Uterus (tissue), 4 donors: ENCODE results near the gene CCIN. TPM values are rescaled to one million over a fixed set of nuclear protein-coding genes. Genes with fewer than 3 reads are reported as not detected.
A peak's percentile ranks its signal among the peaks of the same experiment; 100 is the strongest.
"Not testable (repeated sequence)": the region's sequence is repeated elsewhere in the genome, so short reads cannot be mapped to it uniquely, and the experiment has no call there.

ENCODE experiments used
- DNase-seq, 2 donors: peaks; one replicate each; pipeline ENCODE4 v3.0.0-alpha.2; 2019 to 2020
- H3K27ac ChIP-seq, 2 donors: fragments of 200-600 bp; sonication (generic); 1 replicate in 1 of 2; 2 replicates in 1 of 2; pipeline ENCODE4 v1.5.1; 2016 to 2018
- H3K27me3 ChIP-seq, 2 donors: fragments of 200-600 bp; sonication (generic); one replicate each; pipeline ENCODE4 v1.5.1; 2018 to 2019; ENCODE audit warnings: control low read depth in 1 of 2
- H3K36me3 ChIP-seq, 2 donors: fragments of 200-600 bp; sonication (generic); one replicate each; pipeline ENCODE4 v1.5.1; 2019; ENCODE audit warnings: control low read depth in 1 of 2
- H3K4me1 ChIP-seq, 2 donors: fragments of 200-600 bp; sonication (generic); one replicate each; pipeline ENCODE4 v1.5.1; 2018 to 2019; ENCODE audit warnings: control low read depth in 1 of 2
- H3K4me3 ChIP-seq, 2 donors: fragments of 200-600 bp; sonication (generic); 1 replicate in 1 of 2; 2 replicates in 1 of 2; pipeline ENCODE4 v1.5.1; 2018 to 2019; ENCODE audit warnings: mild to moderate bottlenecking in 1 of 2
- H3K9me3 ChIP-seq, 2 donors: fragments of 200-600 bp; sonication (generic); one replicate each; pipeline ENCODE4 v1.5.1; 2019; ENCODE audit warnings: control low read depth in 1 of 2
- POLR2A ChIP-seq, 2 donors: fragments of 450-650 bp; IDR thresholded peaks; one replicate each; pipeline ENCODE4 v1.6.1; 2016; ENCODE audit warnings: antibody characterized with exemption in 2 of 2, mild to moderate bottlenecking in 1 of 2, moderate library complexity in 1 of 2
- intact Hi-C: fragments of 100-400 bp; cut with DNase I; formaldehyde crosslinking; loops from one replicate; pipeline ENCODE4 v1.15.1; 2023; ENCODE audit warnings: low total_unique reads
- total RNA-seq, 4 donors: library from RNA; depleted of rRNA in 3 of 4; stranded (reverse); fragments of >200 nt in 3 of 4; gene quantifications; one replicate each; pipeline versions ENCODE4 v1.1.0 to v1.2.4, GENCODE V29; 2014 to 2023
- TF ChIP-seq, protein P1 (sequence below), 4 experiments: fragments of 200-600 bp in 2 of 4; fragments of 450-650 bp in 2 of 4; sonication (generic) in 2 of 4; IDR thresholded peaks; one replicate each; pipeline ENCODE4 v1.5.1; 2016 to 2019; ENCODE audit warnings: antibody characterized with exemption in 4 of 4, mild to moderate bottlenecking in 2 of 4, moderate library complexity in 1 of 4
- donor health status: DM: yes; HTN: yes; CAD: no.

Gene CCIN
- total RNA-seq, 4 donors from 2014 or later = 0.26 to 1.6 (median 0.99) TPM

GRCh38 chr9:36158917-36159316, 10.3 kb upstream of the CCIN start:
- Histone ChIP-seq H3K4me3 (no peak overlapping the region), H3K4me1 (peaks cover 0 to 27% of the 10 kb centered on the region in 2 donors), H3K27ac (peak overlapping the region; percentile 86 to 96), H3K36me3 (no peaks in the 10 kb centered on the region), H3K27me3 (no peaks in the 10 kb centered on the region), H3K9me3 (no peaks in the 10 kb centered on the region)
- no peak for DNase-seq
- intact Hi-C loops = no loop called here
- TF ChIP-seq, protein P1, sequence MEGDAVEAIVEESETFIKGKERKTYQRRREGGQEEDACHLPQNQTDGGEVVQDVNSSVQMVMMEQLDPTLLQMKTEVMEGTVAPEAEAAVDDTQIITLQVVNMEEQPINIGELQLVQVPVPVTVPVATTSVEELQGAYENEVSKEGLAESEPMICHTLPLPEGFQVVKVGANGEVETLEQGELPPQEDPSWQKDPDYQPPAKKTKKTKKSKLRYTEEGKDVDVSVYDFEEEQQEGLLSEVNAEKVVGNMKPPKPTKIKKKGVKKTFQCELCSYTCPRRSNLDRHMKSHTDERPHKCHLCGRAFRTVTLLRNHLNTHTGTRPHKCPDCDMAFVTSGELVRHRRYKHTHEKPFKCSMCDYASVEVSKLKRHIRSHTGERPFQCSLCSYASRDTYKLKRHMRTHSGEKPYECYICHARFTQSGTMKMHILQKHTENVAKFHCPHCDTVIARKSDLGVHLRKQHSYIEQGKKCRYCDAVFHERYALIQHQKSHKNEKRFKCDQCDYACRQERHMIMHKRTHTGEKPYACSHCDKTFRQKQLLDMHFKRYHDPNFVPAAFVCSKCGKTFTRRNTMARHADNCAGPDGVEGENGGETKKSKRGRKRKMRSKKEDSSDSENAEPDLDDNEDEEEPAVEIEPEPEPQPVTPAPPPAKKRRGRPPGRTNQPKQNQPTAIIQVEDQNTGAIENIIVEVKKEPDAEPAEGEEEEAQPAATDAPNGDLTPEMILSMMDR (IDR thresholded peaks at IDR 0.05) = no peak
- no peak for TF ChIP-seq POLR2A (IDR thresholded peaks at IDR 0.05)

GRCh38 chr9:36159509-36159908, 9.7 kb upstream of the CCIN start:
- H3K36me3 ChIP-seq, H3K4me3 ChIP-seq, DNase-seq, intact Hi-C loops, H3K9me3 ChIP-seq, H3K27me3 ChIP-seq: not testable (repeated sequence)
- Histone ChIP-seq H3K27ac (peak overlapping the region; percentile 86 to 96), H3K4me1 (peaks cover 0 to 27% of the 10 kb centered on the region in 2 donors)

- DNase-seq, H3K9me3 ChIP-seq, H3K36me3 ChIP-seq, H3K27me3 ChIP-seq, H3K4me3 ChIP-seq: not testable (repeated sequence)
- peak overlapping the region; percentile 86 to 96 for H3K27ac ChIP-seq
- intact Hi-C loops = loop anchor here (10.0 kb wide), 1 partner anchor 55 kb away; no protein-coding TSS in a partner anchor
- peaks cover 0 to 30% of the 10 kb centered on the region in 2 donors for H3K4me1 ChIP-seq
Observed at GRCh38 chr9:36160126-36160525, 9.1 kb upstream of the CCIN start.

DNA sequence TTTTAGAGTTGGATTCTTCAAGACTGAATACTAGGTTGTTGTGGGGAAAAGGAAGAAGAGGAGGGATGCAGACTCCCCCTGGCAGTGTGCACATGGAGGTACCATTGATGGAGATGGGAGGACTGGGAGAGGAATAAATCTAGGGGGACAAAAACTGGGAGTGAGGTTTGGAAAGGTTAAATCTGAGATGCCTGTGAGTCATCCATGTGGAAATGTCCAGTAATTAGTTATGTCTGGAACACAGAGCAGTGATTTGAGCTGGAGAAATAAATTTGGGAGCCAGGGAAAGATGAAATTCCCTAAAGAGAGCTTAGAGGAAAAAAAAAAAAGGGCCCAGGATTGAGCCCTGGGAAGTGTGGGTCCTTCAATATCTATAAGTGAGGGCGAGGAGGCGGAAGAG, 8.0 kb upstream of the CCIN start:
- H3K4me1 ChIP-seq = peaks cover 0 to 33% of the 10 kb centered on the region in 2 donors
- no peaks in the 10 kb centered on the region for H3K27me3 ChIP-seq
- TF ChIP-seq POLR2A (IDR thresholded peaks at IDR 0.05) = no peak
- TF ChIP-seq, protein P1 (IDR thresholded peaks at IDR 0.05) = no peak
- intact Hi-C loops = loop anchor here (10.0 kb wide), 1 partner anchor 56 kb away; no protein-coding TSS in a partner anchor
- H3K27ac ChIP-seq = peak overlapping the region; percentile 86 to 96
- no peaks in the 10 kb centered on the region for H3K9me3 ChIP-seq
- DNase-seq = no peak
- no peaks in the 10 kb centered on the region for H3K36me3 ChIP-seq
- no peak overlapping the region for H3K4me3 ChIP-seq

GRCh38 chr9:36162211-36162738, 6.9 kb upstream of the CCIN start:
- no peak overlapping the region for H3K4me3 ChIP-seq
- intact Hi-C loops = loop anchor here (10.0 kb wide), 1 partner anchor 57 kb away; no protein-coding TSS in a partner anchor
- TF ChIP-seq, protein P1 (IDR thresholded peaks at IDR 0.05) = no peak
- TF ChIP-seq POLR2A (IDR thresholded peaks at IDR 0.05) = no peak
- DNase-seq = no peak
- no peaks in the 10 kb centered on the region for H3K27me3 ChIP-seq
- peak overlapping the region; percentile 86 to 96 for H3K27ac ChIP-seq
- H3K4me1 ChIP-seq = peaks cover 0 to 33% of the 10 kb centered on the region in 2 donors
- no peaks in the 10 kb centered on the region for H3K36me3 ChIP-seq
- H3K9me3 ChIP-seq = no peaks in the 10 kb centered on the region

GRCh38 chr9:36163049-36163785, 6.0 kb upstream of the CCIN start:
- intact Hi-C loops = loop anchor here (10.0 kb wide), 1 partner anchor 58 kb away; no protein-coding TSS in a partner anchor
- peak; percentile 82 to 83 for DNase-seq
- no peaks in the 10 kb centered on the region for H3K27me3 ChIP-seq
- TF ChIP-seq, protein P1 (IDR thresholded peaks at IDR 0.05) = no peak
- TF ChIP-seq POLR2A (IDR thresholded peaks at IDR 0.05) = peak in 1 of 2 donors; percentile 11
- H3K4me1 ChIP-seq = peaks cover 0 to 28% of the 10 kb centered on the region in 2 donors
- H3K4me3 ChIP-seq = no peak overlapping the region
- H3K9me3 ChIP-seq = no peaks in the 10 kb centered on the region
- H3K27ac ChIP-seq = peak overlapping the region; percentile 86 to 96
- no peaks in the 10 kb centered on the region for H3K36me3 ChIP-seq
